Stimulated activated CD8-positive, alpha-beta memory T cell treated with anti-CD3 and anti-CD28 coated beads, Interleukin-2, amount 100 ng/mL, for 48 hours (primary cell): ENCODE results near the gene CRLF1.
"Not testable (repeated sequence)": the region's sequence is repeated elsewhere in the genome, so short reads cannot be mapped to it uniquely, and the experiment has no call there.

Source experiments
- DNase-seq, 2 donors: peaks; one replicate each; pipeline ENCODE4 v3.0.0-alpha.2; 2020; ENCODE audit warnings: low read depth in 2 of 2

CRLF1 gene

GRCh38 chr19:18592732-18593131 lies 13.9 kb downstream of the CRLF1 start:
- DNase-seq, result not testable (repeated sequence)

- DNase-seq, result no peak
Observed at GRCh38 chr19:18591735-18592385, 14.7 kb downstream of the CRLF1 start.

- no peak for DNase-seq
Observed at GRCh38 chr19:18590273-18591272, 16.0 kb downstream of the CRLF1 start.

GRCh38 chr19:18589380-18590272 lies 17.0 kb downstream of the CRLF1 start:
- DNase-seq, result peak; percentile 51 to 60

GRCh38 chr19:18588611-18589379 lies 17.8 kb downstream of the CRLF1 start, which contains the start of gene REX1BD:
REX1BD (plus strand) TSS chr19:18588798; CDS start chr19:18588802, 4 bp downstream.
- peak; percentile 84 to 86 for DNase-seq

- no peak for DNase-seq
Observed at GRCh38 chr19:18587962-18588610, 18.5 kb downstream of the CRLF1 start.

GRCh38 chr19:18587561-18587960 lies 19.0 kb downstream of the CRLF1 start:
- DNase-seq, result no peak

GRCh38 chr19:18586306-18586705 lies 20.3 kb downstream of the CRLF1 start:
- DNase-seq, result no peak

GRCh38 chr19:18580311-18580710 lies 26.3 kb downstream of the CRLF1 start:
- no peak for DNase-seq

GRCh38 chr19:18577365-18577914 lies 29.2 kb downstream of the CRLF1 start:
- no peak for DNase-seq

GRCh38 chr19:18576383-18576782 lies 30.2 kb downstream of the CRLF1 start:
- DNase-seq, result no peak

- no peak for DNase-seq
Observed at GRCh38 chr19:18574691-18575291, 31.8 kb downstream of the CRLF1 start.

GRCh38 chr19:18571564-18572344 lies 34.8 kb downstream of the CRLF1 start, which contains the start of gene UBA52:
UBA52 (plus strand) TSS chr19:18571857; CDS start chr19:18573301, 1,444 bp downstream.
- DNase-seq, result peak; percentile 99

- DNase-seq, result no peak
Observed at GRCh38 chr19:18568367-18568766, 38.2 kb downstream of the CRLF1 start.

GRCh38 chr19:18566953-18567352 lies 39.6 kb downstream of the CRLF1 start:
- DNase-seq, result no peak

GRCh38 chr19:18562086-18562485 lies 44.5 kb downstream of the CRLF1 start:
- no peak for DNase-seq

- no peak for DNase-seq
Observed at GRCh38 chr19:18559685-18560084, 46.9 kb downstream of the CRLF1 start.

- DNase-seq, result no peak
Observed at GRCh38 chr19:18558604-18559003, 48.0 kb downstream of the CRLF1 start.

- DNase-seq, result no peak
Observed at GRCh38 chr19:18558202-18558555, 48.4 kb downstream of the CRLF1 start.
